Neuronal stem cell (in vitro differentiated cells): ENCODE results near the gene ARL4D.

Source experiments
- DNase-seq: peaks from one replicate; pipeline ENCODE4 v3.0.0-alpha.2; 2013; ENCODE audit warnings: low spot score
- H2AFZ ChIP-seq: one replicate; pipeline ENCODE4 v1.6.1; 2013; ENCODE audit warnings: mild to moderate bottlenecking, low read length, inconsistent platforms
- H2AK5ac ChIP-seq: 2 replicates; pipeline ENCODE4 v1.6.1; 2013; ENCODE audit warnings: low read depth, mild to moderate bottlenecking, inconsistent platforms, low read length, moderate library complexity, mixed read lengths
- H2BK120ac ChIP-seq: 2 replicates; pipeline ENCODE4 v1.6.1; 2013; ENCODE audit warnings: low read depth, mild to moderate bottlenecking, inconsistent platforms, low read length, moderate library complexity, mixed read lengths
- H2BK12ac ChIP-seq: one replicate; pipeline ENCODE4 v1.6.1; 2013; ENCODE audit warnings: low read length, inconsistent platforms
- H2BK15ac ChIP-seq: 2 replicates; pipeline ENCODE4 v1.6.1; 2013; ENCODE audit warnings: mild to moderate bottlenecking, low read length, inconsistent platforms, mixed read lengths
- H2BK5ac ChIP-seq: one replicate; pipeline ENCODE4 v1.6.1; 2013; ENCODE audit warnings: inconsistent platforms, mild to moderate bottlenecking, low read length, moderate library complexity
- H3K14ac ChIP-seq: one replicate; pipeline ENCODE4 v1.6.1; 2013; ENCODE audit warnings: low read length, inconsistent platforms
- H3K18ac ChIP-seq: 2 replicates; pipeline ENCODE4 v1.6.1; 2013; ENCODE audit warnings: low read length, inconsistent platforms
- H3K23ac ChIP-seq: 2 replicates; pipeline ENCODE4 v1.6.1; 2013; ENCODE audit warnings: low read depth, mild to moderate bottlenecking, mixed read lengths, low read length, inconsistent platforms; ENCODE audit not compliant: poor library complexity
- H3K27ac ChIP-seq: replicated peaks from 3 replicates; pipeline ENCODE4 v1.5.1; 2013; ENCODE audit warnings: low read length, inconsistent platforms
- H3K27me3 ChIP-seq, 3 experiments: 2 replicates each; pipeline ENCODE4 v1.6.1; 2013; ENCODE audit warnings: low read length in 3 of 3, mild to moderate bottlenecking in 2 of 3, inconsistent platforms in 1 of 3, low read depth in 1 of 3, mixed read lengths in 1 of 3, moderate library complexity in 1 of 3; ENCODE audit not compliant: control insufficient read depth in 3 of 3, insufficient read depth in 3 of 3
- H3K36me3 ChIP-seq, 2 donors: replicated peaks in 1 of 2; 2 replicates each; pipeline ENCODE4 v1.6.1; 2013; ENCODE audit warnings: low read length in 2 of 2; ENCODE audit not compliant: control insufficient read depth in 2 of 2, insufficient read depth in 2 of 2
- H3K4ac ChIP-seq: 2 replicates; pipeline ENCODE4 v1.6.1; 2013; ENCODE audit warnings: inconsistent platforms, mild to moderate bottlenecking, low read length, moderate library complexity
- H3K4me1 ChIP-seq, 2 donors: 1 replicate in 1 of 2; 2 replicates in 1 of 2; pipeline ENCODE4 v1.6.1; 2013; ENCODE audit warnings: low read length in 2 of 2, low read depth in 1 of 2; ENCODE audit not compliant: control insufficient read depth in 2 of 2, insufficient read depth in 1 of 2
- H3K4me2 ChIP-seq: one replicate; pipeline ENCODE4 v1.6.1; 2013; ENCODE audit warnings: mild to moderate bottlenecking, low read length, inconsistent platforms; ENCODE audit not compliant: insufficient read depth, poor library complexity, severe bottlenecking
- H3K4me3 ChIP-seq, 2 donors: 2 replicates each; pipeline ENCODE4 v1.5.1; 2013; ENCODE audit warnings: low read length in 2 of 2, mild to moderate bottlenecking in 2 of 2, inconsistent platforms in 1 of 2, moderate library complexity in 1 of 2
- H3K79me1 ChIP-seq: one replicate; pipeline ENCODE4 v1.6.1; 2013; ENCODE audit warnings: low read depth, mild to moderate bottlenecking, inconsistent platforms, low read length, moderate library complexity
- H3K9ac ChIP-seq: one replicate; pipeline ENCODE4 v1.6.1; 2013; ENCODE audit warnings: mild to moderate bottlenecking, low read depth, low read length, inconsistent platforms; ENCODE audit not compliant: poor library complexity
- H3K9me3 ChIP-seq, 2 donors: replicated peaks in 1 of 2; 2 replicates each; pipeline versions ENCODE3 to v1.6.1; 2013; ENCODE audit warnings: low read length in 2 of 2, mild to moderate bottlenecking in 2 of 2, inconsistent platforms in 1 of 2, low read depth in 1 of 2, mixed read lengths in 1 of 2, moderate library complexity in 1 of 2; ENCODE audit not compliant: control insufficient read depth in 2 of 2, insufficient read depth in 1 of 2
- H4K8ac ChIP-seq: one replicate; pipeline ENCODE4 v1.6.1; 2013; ENCODE audit warnings: low read depth, mild to moderate bottlenecking, inconsistent platforms, low read length, moderate library complexity
- H4K91ac ChIP-seq: one replicate; pipeline ENCODE4 v1.6.1; 2013; ENCODE audit warnings: low read length, low read depth, mild to moderate bottlenecking, inconsistent platforms; ENCODE audit not compliant: poor library complexity
- WGBS, 2 donors: extraction: QIAGEN DNeasy Blood & Tissue Kit; methylation state at CpG; one replicate each; pipeline ENCODE4 v1.1.7; 2013; ENCODE audit warnings: missing lambda C conversion rate in 2 of 2, mixed read lengths in 1 of 2; ENCODE audit not compliant: insufficient read length in 2 of 2, insufficient replicate concordance in 1 of 2; ENCODE audit errors: extremely low coverage in 2 of 2; 5-methylcytosine and 5-hydroxymethylcytosine counted together

ARL4D gene

DNA sequence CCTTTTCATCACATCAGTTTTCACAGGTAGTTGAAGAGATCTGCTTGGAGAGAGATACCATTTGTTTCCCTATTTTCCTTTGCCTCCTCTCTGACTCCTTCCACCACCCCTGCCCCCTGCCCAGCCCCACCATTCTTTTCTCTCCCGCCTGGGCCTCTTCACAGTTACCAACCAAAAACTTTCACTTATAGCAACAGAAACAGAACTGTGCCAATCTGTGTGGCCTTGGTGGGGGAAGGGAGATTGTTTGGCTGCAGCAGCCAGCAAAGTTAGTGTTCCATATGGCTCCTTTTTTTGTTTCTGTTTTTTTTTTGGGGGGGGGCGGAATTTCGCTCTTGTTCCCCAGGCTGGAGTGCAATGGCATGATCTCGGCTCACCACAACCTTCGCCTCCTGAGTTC, 17.2 kb upstream of the ARL4D start:
- no CpG with 5 or more reads among the region's 5 CpGs for WGBS, 2 donors
- Histone ChIP-seq H3K14ac (no peak overlapping the region), H3K4me3 (no peak overlapping the region), H2BK5ac (no peak overlapping the region), H3K79me1 (no peaks in the 10 kb centered on the region), H3K27me3 (no peaks in the 10 kb centered on the region), H4K8ac (no peak overlapping the region), H3K27ac (no peak overlapping the region), H2BK120ac (no peak overlapping the region), H3K23ac (no peak overlapping the region), H3K4me2 (no peak overlapping the region), H2BK12ac (no peak overlapping the region), H3K9me3 (peaks cover 4 to 6% of the 10 kb centered on the region in 2 donors), H3K4me1 (peaks cover 3 to 9% of the 10 kb centered on the region in 2 donors), H2AK5ac (no peak overlapping the region), H3K36me3 (no peaks in the 10 kb centered on the region), H4K91ac (no peak overlapping the region), H2BK15ac (no peak overlapping the region), H3K18ac (no peak overlapping the region), H3K4ac (no peak overlapping the region), H2AFZ (no peak overlapping the region), H3K9ac (no peak overlapping the region)
- no peak for DNase-seq

DNA sequence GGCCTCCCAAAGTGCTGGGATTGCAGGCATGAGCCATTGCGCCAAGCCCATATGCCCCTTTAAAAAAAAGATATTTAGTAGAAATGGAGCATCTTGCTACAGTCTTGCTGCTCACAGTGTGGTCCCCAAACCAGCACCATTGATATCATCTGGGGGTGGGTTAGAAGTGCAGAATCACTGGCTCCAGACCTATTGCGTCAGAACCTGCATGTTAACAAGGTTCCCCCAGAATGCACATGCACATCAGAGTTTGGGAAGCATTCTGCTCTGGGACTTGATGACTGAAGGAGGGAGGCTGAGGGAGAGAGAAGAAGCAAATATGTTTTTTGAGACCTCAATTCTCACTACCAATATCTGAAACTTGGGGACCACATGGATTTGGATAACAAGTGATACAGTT, 16.0 kb upstream of the ARL4D start:
- no peak overlapping the region for H3K18ac ChIP-seq
- no peaks in the 10 kb centered on the region for H3K36me3 ChIP-seq
- peaks cover 0 to 9% of the 10 kb centered on the region in 2 donors for H3K4me1 ChIP-seq
- H3K9me3 ChIP-seq, result peaks cover 4 to 6% of the 10 kb centered on the region in 2 donors
- H3K27ac ChIP-seq, result no peak overlapping the region
- no peak overlapping the region for H3K4ac ChIP-seq
- H2AK5ac ChIP-seq, result no peak overlapping the region
- H3K9ac ChIP-seq, result no peak overlapping the region
- no peak overlapping the region for H2BK12ac ChIP-seq
- H3K4me3 ChIP-seq, result no peak overlapping the region
- no peaks in the 10 kb centered on the region for H3K79me1 ChIP-seq
- no peak overlapping the region for H4K8ac ChIP-seq
- DNase-seq, result no peak
- no peak overlapping the region for H2AFZ ChIP-seq
- no peaks in the 10 kb centered on the region for H3K27me3 ChIP-seq
- H2BK5ac ChIP-seq, result no peak overlapping the region
- no peak overlapping the region for H4K91ac ChIP-seq
- H3K14ac ChIP-seq, result no peak overlapping the region
- H2BK15ac ChIP-seq, result no peak overlapping the region
- H3K23ac ChIP-seq, result no peak overlapping the region
- no CpG with 5 or more reads among the region's 2 CpGs for WGBS, 2 donors
- H3K4me2 ChIP-seq, result no peak overlapping the region
- no peak overlapping the region for H2BK120ac ChIP-seq

DNA sequence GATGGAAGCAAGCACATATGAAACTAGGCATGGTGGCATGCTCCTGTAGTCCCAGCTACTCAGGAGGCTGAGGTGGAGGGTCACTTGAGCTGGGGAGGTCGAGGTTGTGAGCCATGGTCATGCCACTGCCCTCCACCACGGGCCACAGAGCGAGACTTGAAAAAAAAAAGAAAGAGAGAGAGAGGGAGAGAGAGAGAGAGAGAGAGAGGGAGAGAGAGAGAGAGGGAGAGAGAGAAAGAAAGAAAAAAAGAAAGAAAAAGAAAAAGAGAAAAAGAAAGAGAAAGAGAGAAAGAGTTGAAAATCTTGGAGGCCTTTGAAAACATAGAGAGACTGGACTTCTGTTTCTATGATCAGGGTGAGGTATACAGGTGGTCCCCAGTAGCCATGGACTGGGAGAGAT, 15.4 kb upstream of the ARL4D start:
- no peak overlapping the region for H3K4me2 ChIP-seq
- no peak overlapping the region for H2AK5ac ChIP-seq
- H3K4me3 ChIP-seq, result no peak overlapping the region
- no peak overlapping the region for H3K14ac ChIP-seq
- H3K18ac ChIP-seq, result no peak overlapping the region
- no peak overlapping the region for H2BK120ac ChIP-seq
- H3K4ac ChIP-seq, result no peak overlapping the region
- no peaks in the 10 kb centered on the region for H3K79me1 ChIP-seq
- no peak overlapping the region for H2BK5ac ChIP-seq
- no peaks in the 10 kb centered on the region for H3K36me3 ChIP-seq
- H3K9ac ChIP-seq, result no peak overlapping the region
- H4K91ac ChIP-seq, result no peak overlapping the region
- H2BK12ac ChIP-seq, result no peak overlapping the region
- H2AFZ ChIP-seq, result peak overlapping the region; percentile 75
- peaks cover 0 to 9% of the 10 kb centered on the region in 2 donors for H3K4me1 ChIP-seq
- H4K8ac ChIP-seq, result no peak overlapping the region
- no peak overlapping the region for H2BK15ac ChIP-seq
- no peak for DNase-seq
- WGBS, 2 donors, result no CpG with 5 or more reads among the region's 3 CpGs
- no peak overlapping the region for H3K23ac ChIP-seq
- no peaks in the 10 kb centered on the region for H3K27me3 ChIP-seq
- no peak overlapping the region for H3K27ac ChIP-seq
- peaks cover 4 to 6% of the 10 kb centered on the region in 2 donors for H3K9me3 ChIP-seq

DNA sequence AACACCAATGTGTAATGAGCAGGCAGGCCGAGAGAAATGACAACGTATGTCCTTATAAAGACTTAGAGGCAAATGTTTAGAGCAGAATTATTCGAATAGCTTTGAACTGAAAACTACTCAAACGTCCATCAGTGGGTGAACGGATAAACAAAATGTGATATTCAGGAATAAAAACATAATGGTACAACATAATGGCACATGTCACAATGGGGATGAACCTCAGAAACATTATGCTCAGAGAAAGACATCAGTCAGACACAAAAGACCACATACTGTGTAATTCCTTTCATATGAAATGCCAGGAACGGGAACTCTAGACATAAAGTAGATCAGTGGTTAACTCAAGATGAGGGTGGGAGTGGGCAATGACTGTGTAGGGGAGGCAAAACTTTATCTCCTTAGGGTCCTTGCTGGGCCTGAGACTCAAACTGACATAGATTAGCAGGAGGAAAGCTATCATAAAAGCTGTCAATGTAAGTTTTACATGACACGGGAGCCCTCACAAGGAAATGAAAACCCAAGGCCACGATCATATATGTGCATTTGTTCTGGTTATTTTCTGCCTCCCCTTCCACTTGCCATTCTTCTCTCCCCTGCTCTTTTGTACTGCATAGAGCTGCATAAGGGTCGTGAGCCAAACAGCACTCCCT, 14.8 kb upstream of the ARL4D start:
- H3K4me3 ChIP-seq, result no peak overlapping the region
- H4K8ac ChIP-seq, result no peak overlapping the region
- no peaks in the 10 kb centered on the region for H3K36me3 ChIP-seq
- no peak overlapping the region for H4K91ac ChIP-seq
- H3K14ac ChIP-seq, result no peak overlapping the region
- H2BK120ac ChIP-seq, result no peak overlapping the region
- H2AK5ac ChIP-seq, result no peak overlapping the region
- DNase-seq, result no peak
- H3K4me1 ChIP-seq, result peaks cover 0 to 9% of the 10 kb centered on the region in 2 donors
- H3K9ac ChIP-seq, result no peak overlapping the region
- peak overlapping the region; percentile 75 for H2AFZ ChIP-seq
- no peak overlapping the region for H3K23ac ChIP-seq
- H3K27ac ChIP-seq, result no peak overlapping the region
- no peak overlapping the region for H2BK15ac ChIP-seq
- H2BK5ac ChIP-seq, result no peak overlapping the region
- no peak overlapping the region for H3K4me2 ChIP-seq
- H3K18ac ChIP-seq, result no peak overlapping the region
- H3K79me1 ChIP-seq, result no peaks in the 10 kb centered on the region
- peaks cover 4 to 6% of the 10 kb centered on the region in 2 donors for H3K9me3 ChIP-seq
- WGBS, 2 donors, result no CpG with 5 or more reads among the region's 9 CpGs
- no peak overlapping the region for H2BK12ac ChIP-seq
- H3K27me3 ChIP-seq, result no peaks in the 10 kb centered on the region
- H3K4ac ChIP-seq, result no peak overlapping the region
